ENCODE results near the gene MX1. TPM values are rescaled to one million over a fixed set of nuclear protein-coding genes. Genes with fewer than 3 reads are reported as not detected.
"Not testable (repeated sequence)": the region's sequence is repeated elsewhere in the genome, so short reads cannot be mapped to it uniquely, and the experiment has no call there.

MX1 gene
- total RNA-seq, 2 donors from 2014 or later, result 15.6 to 29.1 TPM

DNA sequence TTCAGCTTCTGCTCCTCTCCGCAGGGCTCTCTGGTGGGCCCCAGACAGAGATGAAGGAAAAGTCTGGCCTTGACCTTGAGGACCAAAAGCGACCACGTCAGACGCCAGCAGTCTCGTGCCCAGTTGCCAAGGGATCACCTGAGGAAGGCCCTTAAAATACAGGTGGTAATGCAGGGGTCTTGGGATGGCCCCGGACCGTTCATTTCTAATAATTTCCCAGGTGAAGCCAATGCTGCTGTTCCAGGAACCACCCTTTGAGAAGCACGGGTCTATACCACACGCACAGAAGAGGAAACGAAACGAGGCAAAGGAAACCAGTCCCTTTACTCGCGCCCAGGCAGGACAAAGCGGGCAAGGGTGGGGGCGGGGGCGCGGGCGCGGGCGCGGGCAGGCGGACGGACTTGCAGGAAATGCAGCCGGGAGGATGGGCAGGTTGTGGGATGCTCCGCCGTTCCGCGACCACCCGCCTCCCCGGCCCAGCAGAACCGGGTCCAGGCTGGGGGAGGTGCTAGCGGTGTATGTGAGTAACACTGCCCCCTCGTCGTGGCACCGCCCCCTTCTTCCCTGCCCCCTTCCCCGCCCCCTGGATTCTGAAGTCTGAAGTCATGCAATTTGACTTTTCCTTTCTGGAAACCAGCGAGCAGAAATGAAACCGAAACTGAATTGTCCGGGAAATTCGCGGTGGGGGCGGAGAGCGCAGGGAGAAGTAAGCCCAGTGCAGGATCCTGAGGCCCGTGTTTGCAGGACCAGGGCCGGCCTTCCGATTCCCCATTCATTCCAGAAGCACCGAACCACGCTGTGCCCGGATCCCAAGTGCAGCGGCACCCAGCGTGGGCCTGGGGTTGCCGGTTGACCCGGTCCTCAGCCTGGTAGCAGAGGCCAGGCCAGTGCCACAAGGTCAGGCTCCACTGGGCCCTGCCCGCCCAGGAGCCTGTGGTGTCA is 5.8 kb upstream of the MX1 start:
- Histone ChIP-seq H3K4me3 (peak overlapping the region; percentile 56 to 58), H3K9me3 (no peaks in the 10 kb centered on the region), H3K4me1 (replicated peaks) (no peaks in the 10 kb centered on the region), H3K36me3 (no peaks in the 10 kb centered on the region), H3K27ac (peak overlapping the region; percentile 66 to 84), H3K27me3 (replicated peaks; ENCODE audit: insufficient read depth) (no peaks in the 10 kb centered on the region)
- TF ChIP-seq, protein P1, sequence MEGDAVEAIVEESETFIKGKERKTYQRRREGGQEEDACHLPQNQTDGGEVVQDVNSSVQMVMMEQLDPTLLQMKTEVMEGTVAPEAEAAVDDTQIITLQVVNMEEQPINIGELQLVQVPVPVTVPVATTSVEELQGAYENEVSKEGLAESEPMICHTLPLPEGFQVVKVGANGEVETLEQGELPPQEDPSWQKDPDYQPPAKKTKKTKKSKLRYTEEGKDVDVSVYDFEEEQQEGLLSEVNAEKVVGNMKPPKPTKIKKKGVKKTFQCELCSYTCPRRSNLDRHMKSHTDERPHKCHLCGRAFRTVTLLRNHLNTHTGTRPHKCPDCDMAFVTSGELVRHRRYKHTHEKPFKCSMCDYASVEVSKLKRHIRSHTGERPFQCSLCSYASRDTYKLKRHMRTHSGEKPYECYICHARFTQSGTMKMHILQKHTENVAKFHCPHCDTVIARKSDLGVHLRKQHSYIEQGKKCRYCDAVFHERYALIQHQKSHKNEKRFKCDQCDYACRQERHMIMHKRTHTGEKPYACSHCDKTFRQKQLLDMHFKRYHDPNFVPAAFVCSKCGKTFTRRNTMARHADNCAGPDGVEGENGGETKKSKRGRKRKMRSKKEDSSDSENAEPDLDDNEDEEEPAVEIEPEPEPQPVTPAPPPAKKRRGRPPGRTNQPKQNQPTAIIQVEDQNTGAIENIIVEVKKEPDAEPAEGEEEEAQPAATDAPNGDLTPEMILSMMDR (IDR thresholded peaks at IDR 0.05), result peak in 1 of 4 experiments; percentile 11
- TF ChIP-seq POLR2AphosphoS5 (IDR thresholded peaks at IDR 0.05) (peak; percentile 80), POLR2A (IDR thresholded peaks at IDR 0.05) (peak; percentile 39)
- intact Hi-C loops (cut with DNase I), result loop anchor here (10.0 kb wide), 1 partner anchor 255 kb away; the partner anchor contains the start of gene BACE2
- 4% methylated on average over 52 of the region's 54 CpGs for WGBS
- DNase-seq (ENCODE audit: low spot score), result peak; percentile 79

DNA sequence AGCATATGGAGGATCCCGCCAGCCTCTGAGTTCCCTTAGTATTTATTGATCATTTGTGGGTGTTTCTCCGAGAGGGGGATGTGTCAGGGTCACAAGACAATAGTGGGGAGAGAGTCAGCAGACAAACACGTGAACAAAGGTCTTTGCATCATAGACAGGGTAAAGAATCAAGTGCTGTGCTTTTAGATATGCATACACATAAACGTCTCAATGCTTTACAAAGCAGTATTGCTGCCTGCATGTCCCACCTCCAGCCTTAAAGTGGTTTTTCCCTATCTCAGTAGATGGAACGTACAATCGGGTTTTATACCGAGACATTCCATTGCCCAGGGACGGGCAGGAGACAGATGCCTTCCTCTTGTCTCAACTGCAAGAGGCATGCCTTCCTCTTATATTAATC is 5.0 kb upstream of the MX1 start:
- H3K4me3 ChIP-seq; H3K36me3 ChIP-seq; H3K9me3 ChIP-seq; DNase-seq (ENCODE audit: low spot score); H3K4me1 ChIP-seq (replicated peaks); H3K27me3 ChIP-seq (replicated peaks; ENCODE audit: insufficient read depth): not testable (repeated sequence)
- 28% methylated on average over 8 of the region's 8 CpGs for WGBS
- intact Hi-C loops (cut with DNase I), result loop anchor here (10.0 kb wide), 1 partner anchor 256 kb away; the partner anchor contains the start of gene BACE2
- peak overlapping the region; percentile 66 to 84 for H3K27ac ChIP-seq

DNA sequence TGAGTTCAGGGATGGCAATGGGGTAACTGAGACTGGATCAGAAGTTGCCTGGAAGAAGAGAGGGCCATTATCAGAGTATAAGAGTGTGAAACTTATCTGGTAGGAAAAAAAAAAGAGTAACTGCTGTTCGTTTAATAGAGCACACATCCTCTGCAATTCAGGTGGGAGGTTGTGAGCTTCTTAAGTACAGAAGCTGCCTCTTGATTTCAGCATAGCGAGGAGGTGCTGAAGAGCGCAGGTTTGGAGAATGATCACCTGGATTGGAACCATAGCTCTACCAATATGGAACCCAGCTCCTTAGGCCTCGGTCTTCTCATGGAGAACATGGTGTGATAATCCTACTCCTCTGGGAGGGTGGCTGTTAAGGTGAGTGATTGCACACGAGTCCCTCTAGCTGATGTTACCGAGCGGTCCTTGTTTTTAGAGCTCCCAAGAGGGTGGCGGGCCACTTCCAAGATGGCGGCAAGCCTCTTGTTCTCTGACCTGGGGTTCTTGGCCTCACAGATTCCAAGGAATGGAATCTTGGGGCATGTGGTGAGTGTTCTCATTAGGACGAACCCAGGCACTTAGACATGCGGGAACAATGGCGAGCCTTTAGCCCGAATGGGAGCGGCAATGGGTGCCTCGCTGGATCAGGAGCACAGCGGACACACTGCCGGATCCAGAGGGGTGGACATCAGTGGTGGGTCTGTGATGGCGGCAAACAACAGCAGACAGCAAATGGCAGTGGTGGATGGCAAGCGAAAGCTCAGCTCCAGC is 3.3 kb upstream of the MX1 start:
- WGBS, result 91% methylated on average over 19 of the region's 19 CpGs
- intact Hi-C loops (cut with DNase I), result loop anchor here (10.0 kb wide), 1 partner anchor 258 kb away; the partner anchor contains the start of gene BACE2
- no peaks in the 10 kb centered on the region for H3K36me3 ChIP-seq

DNA sequence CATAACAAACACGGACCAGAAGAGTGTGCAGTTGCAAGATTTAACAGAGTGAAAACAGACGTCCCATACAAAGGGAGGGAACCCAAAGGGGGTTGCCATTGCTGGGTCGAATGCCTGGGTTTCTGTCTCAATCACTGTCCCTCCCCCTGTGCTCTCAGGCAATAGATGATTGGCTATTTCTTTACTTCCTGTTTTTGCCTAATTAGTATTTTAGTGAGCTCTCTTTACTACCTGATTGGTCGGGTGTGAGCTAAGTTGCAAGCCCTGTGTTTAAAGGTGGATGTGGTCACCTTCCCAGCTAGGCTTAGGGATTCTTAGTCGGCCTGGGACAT is 2.8 kb upstream of the MX1 start:
- H3K27me3 ChIP-seq (replicated peaks; ENCODE audit: insufficient read depth); H3K27ac ChIP-seq; H3K4me1 ChIP-seq (replicated peaks); DNase-seq (ENCODE audit: low spot score); H3K9me3 ChIP-seq; H3K4me3 ChIP-seq; H3K36me3 ChIP-seq: not testable (repeated sequence)
- intact Hi-C loops (cut with DNase I), result loop anchor here (10.0 kb wide), 1 partner anchor 258 kb away; the partner anchor contains the start of gene BACE2
- WGBS, result 82% methylated on average over 5 of the region's 5 CpGs

More for the DNA sequence above, 3.3 kb upstream of the MX1 start:
- H3K27me3 ChIP-seq (replicated peaks; ENCODE audit: insufficient read depth), result no peaks in the 10 kb centered on the region
- DNase-seq (ENCODE audit: low spot score), result no peak
- no peak for TF ChIP-seq POLR2AphosphoS5 (IDR thresholded peaks at IDR 0.05)
- TF ChIP-seq POLR2A (IDR thresholded peaks at IDR 0.05), result no peak
- TF ChIP-seq, protein P1 (IDR thresholded peaks at IDR 0.05), result no peak
- H3K4me1 ChIP-seq (replicated peaks), result no peaks in the 10 kb centered on the region
- no peak overlapping the region for H3K27ac ChIP-seq
- no peak overlapping the region for H3K4me3 ChIP-seq
- no peaks in the 10 kb centered on the region for H3K9me3 ChIP-seq

DNA sequence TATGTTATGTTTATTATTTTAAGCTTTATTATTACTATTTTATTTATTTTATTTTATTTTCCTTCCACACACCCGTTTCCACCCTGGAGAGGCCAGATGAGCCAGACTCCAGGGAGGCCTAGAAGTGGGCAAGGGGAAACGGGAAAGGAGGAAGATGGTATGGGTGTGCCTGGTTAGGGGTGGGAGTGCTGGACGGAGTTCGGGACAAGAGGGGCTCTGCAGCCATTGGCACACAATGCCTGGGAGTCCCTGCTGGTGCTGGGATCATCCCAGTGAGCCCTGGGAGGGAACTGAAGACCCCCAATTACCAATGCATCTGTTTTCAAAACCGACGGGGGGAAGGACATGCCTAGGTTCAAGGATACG is 468 bp upstream of the MX1 start:
- H3K4me1 ChIP-seq (replicated peaks), result no peaks in the 10 kb centered on the region
- no peak for TF ChIP-seq POLR2A (IDR thresholded peaks at IDR 0.05)
- no peak for TF ChIP-seq POLR2AphosphoS5 (IDR thresholded peaks at IDR 0.05)
- TF ChIP-seq, protein P1 (IDR thresholded peaks at IDR 0.05), result no peak
- intact Hi-C loops (cut with DNase I), result loop anchor here (10.0 kb wide), 1 partner anchor 261 kb away; the partner anchor contains the start of gene BACE2
- H3K4me3 ChIP-seq, result peak overlapping the region; percentile 47 to 48
- no peaks in the 10 kb centered on the region for H3K27me3 ChIP-seq (replicated peaks; ENCODE audit: insufficient read depth)
- no peak for DNase-seq (ENCODE audit: low spot score)
- H3K27ac ChIP-seq, result peak overlapping the region; percentile 45 to 57
- 64% methylated on average over 7 of the region's 7 CpGs for WGBS
- no peaks in the 10 kb centered on the region for H3K9me3 ChIP-seq
- H3K36me3 ChIP-seq, result no peaks in the 10 kb centered on the region

All from prostate gland (tissue), 2 donors.